GM10266 (cell line): ENCODE measurements around the gene VPS8.

Experiments
- DNase-seq: peaks from one replicate; pipeline ENCODE4 v3.0.0; 2012; ENCODE audit errors: extremely low spot score
- CTCF ChIP-seq: IDR thresholded peaks from 2 replicates; pipeline ENCODE4 v1.5.1; 2012; ENCODE audit warnings: mild to moderate bottlenecking, low read depth; ENCODE audit not compliant: control insufficient read depth, insufficient read depth; ENCODE audit errors: missing control alignments

Gene VPS8

GRCh38 chr3:185024406-185024805 lies 212.4 kb downstream of the VPS8 start:
- TF ChIP-seq CTCF: no peak
- no peak for DNase-seq

- DNase-seq: no peak
- TF ChIP-seq CTCF: no peak
Observed at GRCh38 chr3:185024966-185025365, 213.0 kb downstream of the VPS8 start.

- no peak for TF ChIP-seq CTCF
- DNase-seq: no peak
Observed at GRCh38 chr3:185028121-185028520, 216.2 kb downstream of the VPS8 start.

- TF ChIP-seq CTCF: no peak
- no peak for DNase-seq
Observed at GRCh38 chr3:185029086-185029485, 217.1 kb downstream of the VPS8 start.

GRCh38 chr3:185030399-185030798 lies 218.4 kb downstream of the VPS8 start:
- TF ChIP-seq CTCF: no peak
- DNase-seq: no peak

- no peak for TF ChIP-seq CTCF
- no peak for DNase-seq
Observed at GRCh38 chr3:185030951-185031350, 219.0 kb downstream of the VPS8 start.

GRCh38 chr3:185037801-185038200 lies 225.8 kb downstream of the VPS8 start:
- DNase-seq: no peak
- no peak for TF ChIP-seq CTCF
